NCI-H1694 treated with DMSO at 0.1 percent for 48 hours (cell line): ENCODE measurements around the gene ZNF317.

ENCODE experiments used
- DNase-seq: peaks from one replicate; lab custom pipeline; 2025; lab: John Stamatoyannopoulos, UW

ZNF317 gene

GRCh38 chr19:9140159-9140874 is at the start of gene ZNF317:
TSS of gene ZNF317 (plus strand) at chr19:9140397. CDS start at chr19:9156017, 15,620 bp downstream.
- DNase-seq, result peak; percentile 72

- DNase-seq, result no peak
Observed at GRCh38 chr19:9107375-9107774, 32.8 kb upstream of the ZNF317 start, which contains the start of gene OR7G2. TSS of gene OR7G2 (minus strand) at chr19:9107475. CDS start at chr19:9103243, 4,232 bp downstream.

- no peak for DNase-seq
Observed at GRCh38 chr19:9109959-9110358, 30.2 kb upstream of the ZNF317 start.

- no peak for DNase-seq
Observed at GRCh38 chr19:9115307-9115813, 24.8 kb upstream of the ZNF317 start, which contains the start of gene OR7G1. TSS of gene OR7G1 (minus strand) at chr19:9115763. CDS start at chr19:9115763, 0 bp downstream.

- DNase-seq, result no peak
Observed at GRCh38 chr19:9116547-9116946, 23.6 kb upstream of the ZNF317 start.

GRCh38 chr19:9126900-9127405 is 13.2 kb upstream of the ZNF317 start, which contains the start of gene OR7G3:
TSS of gene OR7G3 (minus strand) at chr19:9126950. CDS start at chr19:9126950, 0 bp downstream.
- DNase-seq, result no peak

- DNase-seq, result no peak
Observed at GRCh38 chr19:9128171-9128570, 12.0 kb upstream of the ZNF317 start.

GRCh38 chr19:9130965-9131364 is 9.2 kb upstream of the ZNF317 start:
- no peak for DNase-seq

- DNase-seq, result no peak
Observed at GRCh38 chr19:9132422-9132821, 7.8 kb upstream of the ZNF317 start.

GRCh38 chr19:9139609-9140158 is 513 bp upstream of the ZNF317 start:
- DNase-seq, result peak; percentile 8

GRCh38 chr19:9144920-9145319 is 4.7 kb downstream of the ZNF317 start:
- DNase-seq, result no peak

- DNase-seq, result no peak
Observed at GRCh38 chr19:9146882-9147281, 6.7 kb downstream of the ZNF317 start.

GRCh38 chr19:9148697-9149096 is 8.5 kb downstream of the ZNF317 start:
- DNase-seq, result no peak

GRCh38 chr19:9149997-9150396 is 9.8 kb downstream of the ZNF317 start:
- no peak for DNase-seq

- DNase-seq, result no peak
Observed at GRCh38 chr19:9150650-9151049, 10.5 kb downstream of the ZNF317 start.

- no peak for DNase-seq
Observed at GRCh38 chr19:9151367-9151766, 11.2 kb downstream of the ZNF317 start.

GRCh38 chr19:9155591-9155990 is 15.4 kb downstream of the ZNF317 start:
- no peak for DNase-seq

- DNase-seq, result no peak
Observed at GRCh38 chr19:9156304-9156703, 16.1 kb downstream of the ZNF317 start.

- no peak for DNase-seq
Observed at GRCh38 chr19:9159891-9160290, 19.7 kb downstream of the ZNF317 start.

- DNase-seq, result no peak
Observed at GRCh38 chr19:9161427-9161826, 21.2 kb downstream of the ZNF317 start.

- DNase-seq, result no peak
Observed at GRCh38 chr19:9165261-9165660, 25.1 kb downstream of the ZNF317 start.

- no peak for DNase-seq
Observed at GRCh38 chr19:9166846-9167245, 26.6 kb downstream of the ZNF317 start.

GRCh38 chr19:9171393-9171991 is 31.3 kb downstream of the ZNF317 start:
- no peak for DNase-seq
